HG02623 (cell line): ENCODE data around the gene CCL24.
"Not testable (repeated sequence)": the region's sequence is repeated elsewhere in the genome, so short reads cannot be mapped to it uniquely, and the experiment has no call there.

Experiments
- ATAC-seq: cut with Tn5 transposase; IDR thresholded peaks from one replicate; pipeline ENCODE4 v1.9.1; 2021; ENCODE audit warnings: moderate library complexity; ENCODE audit not compliant: unreplicated experiment

Gene CCL24

GRCh38 chr7:75788154-75788847 is 25.3 kb downstream of the CCL24 start:
- not testable (repeated sequence) for ATAC-seq

DNA sequence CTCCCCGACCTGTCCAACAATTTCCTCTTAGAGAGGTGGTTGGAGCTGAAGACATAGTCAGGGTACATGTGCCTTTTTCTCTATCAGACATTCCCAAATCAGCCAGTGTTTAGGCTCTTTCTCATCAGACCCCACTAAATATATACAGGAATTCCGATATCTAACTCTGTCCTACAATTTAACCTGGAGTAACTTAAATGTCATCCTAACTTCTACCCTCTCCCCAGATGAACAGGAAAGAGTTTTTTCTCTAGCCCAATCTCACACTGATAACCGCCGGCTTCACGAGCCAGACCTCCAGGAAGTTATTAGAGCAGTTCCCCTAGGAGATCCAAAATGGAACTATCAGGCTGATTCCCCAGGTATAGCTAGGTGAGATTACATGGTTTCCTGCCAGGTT is 30.5 kb downstream of the CCL24 start:
- ATAC-seq, result not testable (repeated sequence)

DNA sequence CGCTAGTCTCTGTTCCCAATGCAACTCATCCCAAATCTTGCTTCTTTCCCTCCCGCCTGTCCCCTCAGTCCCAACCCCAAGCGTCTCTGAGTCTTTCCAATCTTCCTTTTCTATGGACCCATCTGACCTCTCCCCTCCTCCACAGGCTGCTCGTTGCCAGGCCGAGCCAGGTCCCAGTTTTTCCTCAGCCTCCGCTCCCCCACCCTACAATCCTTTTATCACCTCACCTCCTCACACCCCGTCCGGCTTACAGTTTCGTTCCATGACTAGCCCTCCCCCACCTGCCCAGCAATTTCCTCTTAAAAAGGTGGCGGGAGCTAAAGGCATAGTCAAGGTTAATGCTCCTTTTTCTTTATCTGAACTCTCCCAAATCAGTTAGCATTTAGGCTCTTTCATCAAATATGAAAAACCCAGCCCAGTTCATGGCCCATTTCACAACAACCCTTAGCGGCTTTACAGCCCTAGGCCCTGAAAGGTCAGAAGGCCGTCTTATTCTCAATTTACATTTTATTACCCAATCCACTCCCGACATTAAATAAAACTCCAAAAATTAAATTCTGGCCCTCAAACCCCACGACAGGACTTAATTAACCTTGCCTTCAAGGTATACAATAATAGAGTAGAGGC is 32.8 kb downstream of the CCL24 start:
- not testable (repeated sequence) for ATAC-seq

DNA sequence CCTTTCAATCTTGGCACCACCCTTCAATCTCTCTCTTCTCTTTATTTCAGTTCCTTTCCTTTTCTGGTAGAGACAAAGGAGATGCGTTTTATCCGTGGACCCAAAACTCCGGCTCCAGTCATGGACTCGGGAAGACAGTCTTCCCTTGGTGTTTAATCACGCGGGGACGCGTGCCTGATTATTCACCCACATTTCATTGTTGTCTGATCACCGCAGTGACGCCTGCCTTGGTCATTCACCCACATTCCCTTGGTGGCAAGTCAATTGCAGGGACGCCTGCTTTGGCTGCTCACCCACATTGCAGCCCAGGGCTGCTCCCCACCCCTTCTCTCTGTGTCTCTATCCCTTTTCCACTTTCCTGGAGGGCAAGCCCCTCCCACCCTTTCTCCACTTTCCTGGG is 34.1 kb downstream of the CCL24 start:
- not testable (repeated sequence) for ATAC-seq

GRCh38 chr7:75779035-75779434 is 34.6 kb downstream of the CCL24 start:
- ATAC-seq, result not testable (repeated sequence)

GRCh38 chr7:75776295-75776971 is 37.2 kb downstream of the CCL24 start:
- ATAC-seq, result no peak

DNA sequence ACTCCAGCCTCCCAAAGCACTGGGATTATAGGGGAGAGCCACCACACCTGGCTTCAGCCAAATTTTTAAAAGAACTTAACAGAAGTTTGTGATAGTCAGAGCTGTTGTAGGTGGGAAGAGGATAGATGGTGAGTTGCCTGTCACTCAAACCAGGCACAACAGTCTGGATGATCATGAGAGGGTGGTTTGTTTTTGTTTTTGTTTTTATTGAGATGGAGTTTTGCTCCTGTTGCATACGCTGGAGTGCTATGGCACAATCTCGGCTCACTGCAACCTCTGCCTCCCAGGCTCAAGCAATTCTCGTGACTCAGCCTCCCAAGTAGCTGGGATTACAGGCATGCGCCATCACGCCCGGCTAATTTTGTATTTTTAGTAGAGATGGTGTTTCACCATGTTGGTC is 39.6 kb downstream of the CCL24 start:
- ATAC-seq, result not testable (repeated sequence)

DNA sequence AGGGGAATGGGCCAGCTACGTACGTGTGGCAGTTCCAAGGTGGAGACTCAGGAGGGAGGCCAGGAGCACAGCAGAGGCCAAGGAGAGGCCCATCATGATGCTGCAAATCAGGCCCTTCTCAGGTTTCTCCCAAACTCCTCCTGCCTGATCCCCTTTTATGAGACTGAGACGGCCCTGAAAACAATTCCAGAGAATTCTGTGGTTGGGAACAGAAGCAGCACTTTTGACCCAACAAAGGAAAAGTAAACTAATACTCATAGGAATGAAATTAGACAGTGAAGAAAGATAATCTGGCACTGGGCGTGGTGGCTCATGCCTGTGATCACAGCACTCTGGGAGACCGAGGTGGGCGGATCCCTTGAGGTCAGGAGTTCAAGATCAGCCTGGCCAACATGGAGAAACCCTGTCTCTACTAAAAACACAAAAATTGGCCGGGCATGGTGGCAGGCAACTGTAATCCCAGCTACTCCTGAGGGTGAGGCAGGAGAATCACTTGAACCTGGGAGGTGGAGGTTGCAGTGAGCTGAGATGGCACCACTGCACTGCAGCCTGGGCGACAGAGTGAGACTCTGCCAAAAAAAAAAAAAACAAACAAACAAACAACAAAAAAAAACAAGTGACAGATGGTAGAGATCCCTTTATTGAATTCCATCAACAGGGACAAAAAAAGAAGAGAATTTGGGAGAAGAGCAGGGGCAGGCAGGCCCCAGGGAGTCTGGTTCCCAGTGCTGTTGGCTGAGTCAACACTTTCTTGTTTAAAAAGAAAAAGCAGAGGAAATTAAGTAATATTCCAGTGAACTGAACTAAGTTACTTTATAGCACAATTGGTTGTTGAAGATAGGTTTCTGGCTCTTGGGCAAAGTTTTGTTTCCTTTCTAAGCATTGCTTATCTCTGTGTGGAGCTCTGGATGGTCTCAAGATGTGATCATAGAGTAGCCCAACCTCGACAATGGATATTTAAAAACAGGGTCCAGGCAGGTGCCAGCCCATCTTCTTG is 41.2 kb downstream of the CCL24 start, which contains the start of gene CCL26:
TSS of gene CCL26 (minus strand) at position 131 of the 997 bp plus-strand sequence. CDS start at position 96, 35 bp downstream.
- ATAC-seq, result no peak

GRCh38 chr7:75771224-75771623 is 42.4 kb downstream of the CCL24 start:
- ATAC-seq, result no peak

DNA sequence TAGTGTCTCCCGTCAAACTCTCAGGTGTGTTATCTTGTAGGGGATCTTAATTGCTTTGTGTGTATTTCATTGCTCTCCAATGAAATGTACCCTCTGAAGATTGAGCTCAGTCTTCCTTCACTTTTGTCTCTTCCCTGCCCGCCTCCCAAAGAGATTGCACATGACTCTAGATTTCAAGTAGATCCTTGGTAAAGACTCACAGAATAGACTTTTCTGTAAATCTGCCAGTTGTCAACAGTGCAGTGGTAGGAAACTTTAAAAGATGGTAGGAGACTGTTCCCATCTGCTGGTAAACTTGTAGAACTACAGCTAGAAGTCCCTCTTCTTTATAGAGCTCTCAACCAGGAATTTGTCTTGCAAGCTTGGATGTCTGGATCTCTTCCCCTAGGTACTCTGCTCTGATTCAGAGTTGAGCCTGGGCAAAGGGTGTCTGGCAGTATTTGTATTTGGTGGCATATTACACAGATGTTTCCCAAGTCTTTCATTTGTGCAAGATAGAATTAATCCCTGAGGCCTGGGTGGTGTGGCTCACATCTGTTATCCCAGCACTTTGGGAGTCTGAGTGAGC is 51.2 kb downstream of the CCL24 start:
- no peak for ATAC-seq

- ATAC-seq, result not testable (repeated sequence)
Observed at GRCh38 chr7:75761801-75762200, 51.8 kb downstream of the CCL24 start.
